Right forelimb (tissue), 1 donor: ENCODE results near the gene AMN1.

Experiments
- DNase-seq: peaks from one replicate; pipeline ENCODE4 v3.0.0-alpha.2; 2018

AMN1 gene

GRCh38 chr12:31627456-31628054, 101.3 kb downstream of the AMN1 start:
- no peak for DNase-seq

- DNase-seq, result no peak
Measured at GRCh38 chr12:31626270-31626995, 102.4 kb downstream of the AMN1 start.

- DNase-seq, result no peak
Measured at GRCh38 chr12:31622038-31622437, 106.8 kb downstream of the AMN1 start.
